Mammary epithelial cell (primary cell): ENCODE measurements around the gene EHF.

ENCODE experiments used
- CTCF ChIP-seq, 2 donors: IDR thresholded peaks in 1 of 2; conservative IDR thresholded peaks in 1 of 2; 2 replicates each; pipeline ENCODE4 v1.5.1; 2011 to 2012; ENCODE audit warnings: inconsistent platforms in 2 of 2, low read length in 2 of 2, mild to moderate bottlenecking in 2 of 2, control low read depth in 1 of 2, low read depth in 1 of 2; ENCODE audit not compliant: insufficient read depth in 1 of 2; ENCODE audit errors: extremely low read depth in 1 of 2
- EZH2 ChIP-seq: IDR thresholded peaks from 2 replicates; pipeline ENCODE4 v1.6.1; 2012; ENCODE audit warnings: low read length, inconsistent platforms, borderline replicate concordance

GRCh38 chr11:34679681-34680080 is 58.8 kb downstream of the EHF start:
- no peak for TF ChIP-seq CTCF (conservative IDR thresholded peaks at IDR 0.05 in 1 of 2, IDR thresholded peaks at IDR 0.05 in 1 of 2; ENCODE audit: extremely low read depth in 1 of 2, insufficient read depth in 1 of 2, low read depth in 1 of 2, low read length in 2 of 2)
- TF ChIP-seq EZH2: no peak
